Spleen (tissue), 7 donors: ENCODE measurements around the gene AKR1B1.

ENCODE experiments used
- CTCF ChIP-seq, 11 experiments: fragments of 200-600 bp in 7 of 11; fragments of 450-650 bp in 4 of 11; sonication (generic) in 4 of 11; IDR thresholded peaks in 8 of 11; conservative IDR thresholded peaks in 3 of 11; 1 replicate in 7 of 11; 2 replicates in 4 of 11; pipeline versions ENCODE4 v1.4.0 to v1.8.0; 2016 to 2021; ENCODE audit warnings: antibody characterized with exemption in 11 of 11, inconsistent platforms in 4 of 11, mild to moderate bottlenecking in 1 of 11
- POLR2A ChIP-seq, 3 donors: fragments of 450-650 bp; IDR thresholded peaks; one replicate each; pipeline ENCODE4 v1.5.1; 2017; ENCODE audit warnings: antibody characterized with exemption in 3 of 3, mild to moderate bottlenecking in 1 of 3
- POLR2AphosphoS5 ChIP-seq, 3 donors: sonication (generic); formaldehyde crosslinking; IDR thresholded peaks; one replicate each; pipeline ENCODE4 v1.5.1; 2017; ENCODE audit warnings: antibody characterized with exemption in 3 of 3
- donor health status: DM: no; HTN: no; CAD: no; lungs with moderate emphysema.
- donor health status: DM: no; HTN: no; CAD: no.
- donor health status: DM: no; HTN: no; CAD: no.

GRCh38 chr7:134477954-134478353 is 19.1 kb upstream of the AKR1B1 start:
- TF ChIP-seq CTCF (IDR thresholded peaks at IDR 0.05 in 8 of 11, conservative IDR thresholded peaks at IDR 0.05 in 3 of 11) (no peak), POLR2AphosphoS5 (IDR thresholded peaks at IDR 0.05) (no peak), POLR2A (IDR thresholded peaks at IDR 0.05) (no peak)
